ENCODE data around the gene PCYT2.

DNA sequence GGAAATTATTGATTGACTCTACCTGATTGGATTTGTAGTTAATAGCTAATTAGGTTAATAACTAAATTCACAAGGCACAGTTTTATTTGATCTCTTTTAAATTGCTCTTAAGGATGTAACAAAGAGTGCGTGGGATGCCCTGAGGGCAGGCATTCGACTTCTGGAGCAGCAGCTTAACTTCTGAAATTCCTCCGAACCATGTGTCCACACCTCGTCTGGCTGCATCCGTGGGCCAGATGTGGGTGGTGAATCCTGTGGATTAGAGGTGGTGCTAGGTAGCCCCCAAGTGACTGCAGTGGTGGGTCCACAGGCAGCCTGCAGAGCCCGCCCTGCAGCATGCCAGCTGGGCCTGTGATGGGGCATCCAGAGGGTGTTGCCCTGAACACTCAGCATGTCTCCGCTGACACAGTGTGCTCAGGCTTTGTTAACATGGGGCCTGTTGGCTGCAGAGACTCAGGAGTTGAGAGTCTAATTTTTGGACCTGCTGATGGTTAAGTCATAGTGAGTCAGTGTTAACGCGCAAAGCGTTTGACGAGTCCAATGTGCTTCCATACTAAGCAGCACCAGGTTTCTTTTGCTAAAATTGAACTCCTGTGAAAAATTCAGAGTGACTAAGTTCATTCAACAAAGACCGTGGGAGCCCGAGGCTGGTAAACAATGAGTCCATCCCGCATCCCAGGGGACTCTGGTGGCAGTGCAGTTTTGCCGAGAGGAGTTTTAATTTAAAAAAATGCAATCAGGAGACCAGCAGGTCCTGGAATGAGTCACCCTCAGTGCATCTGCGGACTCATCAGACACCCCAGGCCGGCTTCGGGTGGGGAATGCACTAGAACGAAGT lies 13.0 kb downstream of the PCYT2 start:
- TF ChIP-seq, protein P1, sequence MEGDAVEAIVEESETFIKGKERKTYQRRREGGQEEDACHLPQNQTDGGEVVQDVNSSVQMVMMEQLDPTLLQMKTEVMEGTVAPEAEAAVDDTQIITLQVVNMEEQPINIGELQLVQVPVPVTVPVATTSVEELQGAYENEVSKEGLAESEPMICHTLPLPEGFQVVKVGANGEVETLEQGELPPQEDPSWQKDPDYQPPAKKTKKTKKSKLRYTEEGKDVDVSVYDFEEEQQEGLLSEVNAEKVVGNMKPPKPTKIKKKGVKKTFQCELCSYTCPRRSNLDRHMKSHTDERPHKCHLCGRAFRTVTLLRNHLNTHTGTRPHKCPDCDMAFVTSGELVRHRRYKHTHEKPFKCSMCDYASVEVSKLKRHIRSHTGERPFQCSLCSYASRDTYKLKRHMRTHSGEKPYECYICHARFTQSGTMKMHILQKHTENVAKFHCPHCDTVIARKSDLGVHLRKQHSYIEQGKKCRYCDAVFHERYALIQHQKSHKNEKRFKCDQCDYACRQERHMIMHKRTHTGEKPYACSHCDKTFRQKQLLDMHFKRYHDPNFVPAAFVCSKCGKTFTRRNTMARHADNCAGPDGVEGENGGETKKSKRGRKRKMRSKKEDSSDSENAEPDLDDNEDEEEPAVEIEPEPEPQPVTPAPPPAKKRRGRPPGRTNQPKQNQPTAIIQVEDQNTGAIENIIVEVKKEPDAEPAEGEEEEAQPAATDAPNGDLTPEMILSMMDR (IDR thresholded peaks at IDR 0.05), result no peak
- TF ChIP-seq EZH2 (IDR thresholded peaks at IDR 0.05), result no peak
- no peak for TF ChIP-seq EZH2phosphoT487 (IDR thresholded peaks at IDR 0.05)

Data from neural progenitor cell (in vitro differentiated cells).